Fibroblast of skin of right biceps (primary cell): Measurements from ENCODE around the gene SCN10A.

Source experiments
- DNase-seq: peaks from one replicate; pipeline ENCODE4 v3.0.0-alpha.2; 2013

SCN10A gene

DNA sequence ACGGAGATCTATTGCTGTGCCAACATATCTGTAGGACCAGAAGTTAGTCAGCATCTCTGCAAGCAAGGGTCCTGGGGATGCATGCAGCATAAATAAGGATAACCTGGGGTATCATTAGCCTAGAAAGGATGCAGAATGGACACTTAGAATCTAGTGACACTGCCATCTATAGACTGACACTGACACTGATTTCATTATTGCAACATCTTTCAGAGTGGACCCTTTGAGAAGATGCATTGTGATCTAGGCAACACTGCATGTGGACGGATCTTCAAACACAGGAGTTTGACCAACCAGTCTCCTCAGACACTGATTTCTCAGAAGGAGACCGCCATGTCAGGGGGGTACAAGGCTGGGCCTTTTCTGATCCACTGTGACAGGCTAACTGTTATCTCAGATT is 52.4 kb downstream of the SCN10A start:
- DNase-seq, result no peak

DNA sequence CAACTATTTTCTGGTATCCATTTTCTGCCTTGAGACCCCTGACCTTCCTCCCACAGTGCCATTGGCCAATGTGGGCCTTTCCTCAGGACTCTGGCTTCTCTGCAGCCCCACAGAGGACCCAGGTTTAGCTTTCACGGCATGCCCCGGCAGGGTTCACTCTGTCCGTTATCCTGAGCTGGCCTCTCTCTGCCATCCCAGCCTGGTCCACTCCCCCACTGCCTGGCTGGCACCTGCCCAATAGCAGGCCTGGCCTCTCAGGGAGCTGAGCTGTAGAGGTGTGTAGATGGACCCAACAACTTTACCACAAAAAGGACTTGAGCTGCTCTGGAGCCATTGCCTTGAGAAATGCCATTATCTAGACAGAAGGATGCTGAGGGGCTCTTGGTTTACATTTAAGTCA is 57.5 kb downstream of the SCN10A start:
- no peak for DNase-seq

DNA sequence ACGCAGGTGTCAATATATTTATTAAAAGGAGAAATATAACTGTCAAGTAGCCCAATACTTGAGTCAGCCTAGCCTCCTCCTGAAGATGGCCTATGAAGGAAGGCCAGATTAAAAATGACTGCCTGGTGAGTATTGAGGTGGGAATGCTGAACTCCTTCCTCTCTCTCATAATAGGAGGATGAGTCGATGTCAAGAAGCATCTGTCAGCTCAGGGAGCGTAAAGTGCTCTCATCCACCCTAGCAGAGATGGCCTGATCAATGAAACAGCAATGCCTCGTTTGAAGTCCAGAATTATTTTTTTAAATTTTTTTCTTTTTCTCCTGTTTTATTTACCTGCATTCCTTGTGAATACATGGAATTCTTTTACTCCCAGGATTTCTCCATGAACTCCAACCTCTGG is 58.3 kb downstream of the SCN10A start:
- DNase-seq, result no peak

DNA sequence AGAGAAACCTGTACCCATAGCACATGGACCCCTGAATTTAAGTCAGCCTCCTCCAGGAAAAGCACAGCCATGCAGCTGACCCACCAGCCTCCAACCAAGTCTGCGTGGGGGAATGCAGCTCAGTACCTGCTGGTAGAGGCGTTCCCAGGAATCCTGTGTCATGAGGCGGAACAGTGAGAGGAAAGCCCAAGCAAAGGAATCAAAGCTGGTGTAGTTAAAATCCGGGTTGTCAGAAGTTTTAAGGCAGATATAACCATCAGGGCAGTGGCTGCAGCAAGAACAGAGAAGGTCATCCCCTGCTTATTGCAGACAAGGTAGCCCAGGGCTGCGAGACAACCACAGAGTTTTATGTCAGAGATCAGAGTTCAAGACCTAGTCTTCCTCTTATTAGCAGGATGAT is 59.1 kb downstream of the SCN10A start:
- DNase-seq, result no peak

DNA sequence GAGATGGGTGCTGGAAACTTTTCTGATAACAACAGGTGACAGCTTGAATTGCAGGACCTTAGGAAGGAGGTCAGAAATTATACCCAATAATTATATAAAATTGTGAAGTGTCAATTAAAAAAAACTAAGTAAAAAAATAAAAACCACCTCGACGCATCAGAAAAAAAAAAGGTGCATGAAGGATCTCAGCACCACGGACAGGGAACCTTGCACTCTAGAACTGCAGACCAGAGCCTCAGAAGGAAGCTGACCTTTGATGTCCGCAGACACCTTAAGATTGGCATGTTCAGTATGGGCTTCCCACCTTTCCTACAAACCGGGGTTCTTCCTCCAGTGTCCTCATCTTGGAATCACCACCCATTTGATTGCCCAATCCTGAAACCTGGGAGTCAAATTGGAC is 60.9 kb downstream of the SCN10A start:
- DNase-seq, result no peak

DNA sequence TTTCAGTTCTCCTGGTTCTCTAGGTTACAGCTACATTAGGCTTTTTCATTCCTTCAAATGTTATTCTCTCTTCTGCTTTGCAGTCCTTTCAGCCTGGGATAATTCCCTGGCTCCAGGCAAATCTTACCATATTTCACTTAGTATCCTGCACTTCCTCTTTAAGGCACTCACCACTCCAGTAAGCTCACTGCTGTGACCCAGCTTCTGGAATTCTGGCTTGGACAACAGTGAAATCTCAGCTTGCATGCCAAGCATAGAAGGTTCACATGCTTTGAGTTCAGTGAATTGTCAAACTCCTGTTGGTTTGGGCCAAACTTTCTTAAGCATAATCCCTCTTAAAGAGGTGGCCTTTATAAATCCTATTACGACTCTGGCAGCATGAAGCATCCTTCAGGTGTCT is 69.4 kb downstream of the SCN10A start:
- DNase-seq, result no peak

DNA sequence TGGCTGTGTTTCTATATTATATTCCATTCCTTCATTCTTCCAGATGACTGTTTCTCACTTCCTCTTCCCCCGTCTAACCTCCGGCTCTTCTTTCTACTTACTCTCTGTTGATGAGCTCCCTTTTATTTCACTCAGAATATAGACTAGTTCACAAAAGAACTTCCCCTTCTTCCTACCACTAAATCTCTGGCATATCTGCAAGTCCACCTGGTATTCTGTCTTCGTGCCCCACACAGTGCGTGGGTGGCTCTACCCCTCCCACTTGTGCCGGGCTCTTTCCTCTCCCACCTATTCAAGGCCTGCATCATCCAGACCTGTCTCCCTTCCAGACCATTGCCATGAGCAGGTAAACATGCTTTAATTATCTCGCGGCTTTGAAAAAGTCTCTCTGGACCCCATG is 73.0 kb downstream of the SCN10A start:
- DNase-seq, result no peak

DNA sequence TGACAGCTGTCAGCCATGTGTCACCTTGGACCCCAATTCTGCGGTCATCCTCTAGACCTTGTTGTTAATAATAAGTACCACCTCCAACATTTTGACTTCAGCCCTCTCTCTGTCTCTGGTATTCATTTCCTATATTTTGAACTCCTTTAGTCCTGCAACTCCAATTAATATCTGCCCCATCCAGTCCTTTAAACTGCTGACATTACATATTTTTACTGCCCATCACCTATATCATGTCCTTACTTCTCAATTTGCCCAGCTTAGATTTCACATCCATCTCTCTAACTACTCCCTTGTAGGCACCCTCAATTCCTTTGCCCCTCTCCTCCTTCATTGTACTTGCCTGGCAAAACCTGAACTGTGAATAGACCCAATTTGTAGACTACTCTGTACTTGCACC is 73.5 kb downstream of the SCN10A start:
- no peak for DNase-seq

DNA sequence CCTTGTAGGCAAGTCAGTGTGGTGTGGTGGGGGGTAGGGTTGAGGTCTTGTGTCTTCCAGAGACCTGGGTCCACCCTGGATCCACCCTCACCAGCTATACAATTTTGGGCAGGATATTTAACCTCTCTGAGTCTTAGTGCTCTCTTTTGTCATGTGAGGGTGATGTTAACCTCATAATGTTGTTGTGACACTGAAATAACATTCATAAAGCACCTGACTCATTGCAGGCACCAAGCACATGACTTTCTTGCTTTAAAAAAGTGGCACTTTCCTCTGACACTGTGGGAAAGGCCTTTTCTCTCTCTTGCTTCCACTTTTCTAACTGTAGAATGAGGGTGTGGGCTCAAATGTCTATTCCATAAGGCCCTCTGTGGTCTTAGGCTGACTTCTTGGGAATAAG is 75.5 kb downstream of the SCN10A start:
- DNase-seq, result no peak

DNA sequence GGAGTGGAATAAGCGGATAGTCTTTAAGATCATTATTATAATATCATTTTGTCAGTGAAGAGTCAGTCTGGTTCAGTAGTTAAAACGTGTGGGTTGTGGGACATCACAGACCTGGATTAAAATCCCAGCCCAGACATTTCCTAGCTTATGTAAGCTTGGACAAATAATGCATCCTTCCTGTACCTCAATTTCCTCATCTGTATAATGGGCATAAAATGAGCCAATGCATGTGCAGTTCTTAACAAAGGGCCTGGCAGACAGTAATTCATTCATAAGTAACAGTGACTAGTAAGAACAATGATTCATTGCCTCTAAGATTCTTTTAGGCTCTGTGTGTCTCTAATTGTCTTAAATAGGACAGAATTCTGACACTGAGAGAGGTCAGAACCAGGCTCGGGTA is 76.1 kb downstream of the SCN10A start:
- DNase-seq, result no peak

DNA sequence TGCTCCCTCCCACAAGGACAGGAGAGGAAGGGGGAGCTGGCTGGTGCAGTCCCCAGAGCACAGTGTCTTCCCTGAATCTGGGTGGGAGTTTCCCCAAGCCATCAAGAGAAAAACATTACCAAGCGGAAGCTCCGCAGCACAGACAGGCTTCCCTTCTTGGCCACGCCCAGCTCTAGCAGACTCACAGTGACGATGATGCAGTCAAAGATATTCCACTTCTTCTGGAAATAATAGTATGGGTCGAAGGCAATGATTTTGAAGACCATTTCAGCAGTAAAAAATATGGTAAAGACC is 76.7 kb downstream of the SCN10A start:
- DNase-seq, result no peak

DNA sequence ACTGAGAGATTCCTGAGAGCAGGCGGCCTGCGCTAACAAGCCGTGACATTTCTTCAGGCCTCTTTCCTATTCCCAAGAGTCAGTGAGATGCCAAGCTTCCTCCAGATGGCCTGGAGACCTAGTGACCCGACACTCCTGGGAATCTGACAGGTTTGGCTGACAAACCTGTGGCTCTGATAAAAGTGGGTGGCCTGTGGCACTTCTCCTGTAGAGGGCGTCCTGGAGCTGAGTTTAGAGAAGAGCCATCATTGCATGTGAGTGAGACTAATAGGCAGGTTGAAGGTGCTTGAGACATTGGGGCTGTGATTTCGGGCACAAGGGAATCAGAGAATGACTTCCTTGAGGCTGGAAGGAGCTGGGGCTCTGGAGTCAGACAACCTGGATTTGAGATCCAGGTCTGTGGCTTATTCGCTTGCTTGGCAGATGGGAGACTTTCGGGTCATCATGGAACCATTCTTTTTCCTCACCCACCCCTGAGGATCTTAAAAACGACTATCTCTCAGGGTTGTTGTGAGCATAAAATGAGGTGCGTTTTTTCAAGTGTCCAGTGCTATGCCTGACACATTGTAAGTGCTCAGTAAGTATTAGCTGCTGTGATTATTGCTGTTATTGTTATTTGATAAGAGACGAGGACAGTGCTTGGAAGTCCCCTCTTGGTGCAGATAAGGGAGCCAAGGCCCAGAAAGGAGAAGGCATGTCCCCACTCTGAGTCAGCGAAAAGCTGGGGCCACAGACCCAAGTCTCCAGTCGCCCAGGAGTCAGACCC is 77.2 kb downstream of the SCN10A start:
- DNase-seq, result peak; percentile 36

DNA sequence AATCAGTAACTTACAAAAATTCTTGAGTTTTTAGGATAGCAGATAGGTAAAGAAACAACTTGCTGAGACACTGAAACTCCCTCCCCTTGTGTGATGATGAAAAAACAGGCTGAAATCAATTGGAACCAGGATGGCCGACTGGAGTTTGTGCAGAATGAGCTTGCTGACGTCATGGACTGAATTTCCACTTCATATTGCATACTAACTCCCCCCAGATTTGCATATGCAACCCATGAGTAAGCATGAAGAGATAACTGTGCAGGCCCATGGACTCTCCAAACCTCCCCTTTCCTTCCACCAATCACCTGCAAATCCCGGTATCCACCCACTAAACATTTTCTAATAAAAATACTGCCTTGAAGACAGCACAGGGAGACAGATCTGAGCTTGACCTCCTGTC is 84.5 kb downstream of the SCN10A start:
- DNase-seq, result peak; percentile 3

DNA sequence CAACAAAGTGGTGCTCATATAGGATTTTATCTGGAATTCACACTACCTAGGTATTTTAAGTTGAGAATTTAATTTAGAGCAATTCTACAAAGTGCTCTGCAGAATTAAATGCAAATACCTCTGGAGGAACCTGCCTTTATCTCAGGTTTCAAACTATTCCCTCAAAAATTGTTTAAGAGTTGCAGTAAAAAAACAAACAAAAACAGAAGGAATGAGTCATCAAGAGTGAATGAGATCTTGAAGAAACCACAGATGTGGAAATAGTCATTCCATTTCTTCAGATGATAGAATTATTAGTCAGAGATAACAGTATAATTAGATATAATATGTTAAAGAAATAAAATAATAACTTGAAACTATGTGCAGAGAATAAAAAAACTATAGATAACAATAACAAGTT is 85.7 kb downstream of the SCN10A start:
- peak; percentile 21 for DNase-seq

DNA sequence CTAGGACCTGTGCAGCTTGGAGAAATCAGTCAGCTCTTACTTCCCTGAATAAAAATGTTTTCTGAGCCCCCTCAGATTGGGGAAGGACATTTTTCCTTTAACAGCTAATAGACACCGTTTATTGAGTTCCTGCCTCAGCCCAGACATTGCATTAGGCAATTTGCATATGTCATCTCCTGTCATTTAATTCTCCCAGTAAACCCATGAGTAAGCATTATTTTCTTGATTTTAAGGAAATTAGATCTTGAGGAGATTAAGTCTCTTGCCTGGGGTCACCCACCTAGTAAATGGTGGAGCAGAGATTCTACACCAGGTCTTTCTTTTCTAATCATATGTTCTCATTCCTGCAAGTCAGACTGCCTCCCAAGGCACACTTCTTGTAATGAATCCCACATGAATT is 88.0 kb downstream of the SCN10A start:
- DNase-seq, result no peak

DNA sequence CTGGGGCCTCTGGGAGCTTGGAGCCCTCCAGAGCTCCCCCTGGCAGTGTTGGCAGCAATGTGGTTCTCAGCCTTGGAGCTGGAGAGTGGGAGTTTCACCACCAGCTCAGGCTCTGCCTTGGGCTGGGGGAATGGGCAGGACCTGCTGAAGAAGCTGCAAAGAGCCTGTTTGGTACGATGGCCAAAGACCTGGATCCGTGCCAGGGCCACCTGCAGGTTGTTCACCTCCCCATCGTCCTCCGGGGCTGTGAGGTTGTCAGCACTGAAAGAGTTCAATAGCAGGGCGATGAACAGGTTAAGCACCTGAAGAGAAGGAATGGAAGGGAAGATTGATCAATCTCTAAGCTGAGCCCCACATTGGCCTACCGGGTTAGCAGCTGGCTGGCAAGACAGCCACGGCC is 89.3 kb downstream of the SCN10A start:
- no peak for DNase-seq

DNA sequence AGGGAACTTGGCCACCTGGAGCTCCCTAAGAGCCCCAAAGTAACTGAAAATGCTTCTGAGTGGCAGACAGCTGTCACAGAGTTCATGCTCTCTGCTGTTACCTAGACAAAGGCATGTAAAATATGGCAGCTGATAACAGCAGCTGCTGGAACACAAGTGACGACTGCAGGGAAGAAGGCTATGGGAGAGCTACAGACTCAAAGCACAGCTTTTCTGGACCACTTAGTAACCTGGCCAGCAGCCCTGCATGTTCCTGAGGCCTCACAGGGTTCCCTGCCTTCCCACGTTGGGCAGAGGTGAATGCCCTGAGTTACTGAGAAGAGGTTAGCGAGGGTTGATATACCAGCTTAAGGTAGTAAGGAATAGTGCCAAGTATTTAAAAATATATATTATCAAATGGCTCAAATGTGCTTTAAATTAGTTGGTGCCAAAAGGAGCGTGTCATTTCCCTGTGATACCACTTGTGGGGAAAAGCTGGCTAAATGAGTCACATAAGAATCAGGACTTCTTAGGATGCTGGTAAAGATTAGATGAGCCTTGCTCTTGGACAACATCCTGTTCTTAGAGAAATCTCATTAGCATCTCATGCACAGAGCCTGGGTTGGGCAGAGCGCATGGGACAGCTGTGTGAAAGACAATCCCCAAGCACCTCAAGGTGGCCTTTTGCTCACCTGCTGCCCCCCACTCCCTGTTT is 90.1 kb downstream of the SCN10A start:
- DNase-seq, result peak; percentile 28

DNA sequence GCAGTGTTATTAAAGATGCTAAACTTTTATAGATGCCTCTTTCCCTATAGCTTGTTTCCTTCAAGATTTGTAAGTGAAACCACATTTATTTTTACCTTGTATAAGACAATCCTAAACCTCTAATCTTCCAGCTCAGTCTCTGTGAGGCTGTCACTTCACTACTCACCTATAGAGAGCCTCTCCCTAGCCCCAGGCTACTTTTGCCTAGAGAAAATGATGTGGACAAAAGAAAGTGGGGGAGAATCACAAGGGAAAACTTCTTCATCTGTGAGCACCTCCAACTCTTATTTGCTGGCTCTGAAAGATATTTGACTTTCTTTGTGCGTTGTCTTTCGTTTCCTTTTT is 91.7 kb downstream of the SCN10A start:
- no peak for DNase-seq

DNA sequence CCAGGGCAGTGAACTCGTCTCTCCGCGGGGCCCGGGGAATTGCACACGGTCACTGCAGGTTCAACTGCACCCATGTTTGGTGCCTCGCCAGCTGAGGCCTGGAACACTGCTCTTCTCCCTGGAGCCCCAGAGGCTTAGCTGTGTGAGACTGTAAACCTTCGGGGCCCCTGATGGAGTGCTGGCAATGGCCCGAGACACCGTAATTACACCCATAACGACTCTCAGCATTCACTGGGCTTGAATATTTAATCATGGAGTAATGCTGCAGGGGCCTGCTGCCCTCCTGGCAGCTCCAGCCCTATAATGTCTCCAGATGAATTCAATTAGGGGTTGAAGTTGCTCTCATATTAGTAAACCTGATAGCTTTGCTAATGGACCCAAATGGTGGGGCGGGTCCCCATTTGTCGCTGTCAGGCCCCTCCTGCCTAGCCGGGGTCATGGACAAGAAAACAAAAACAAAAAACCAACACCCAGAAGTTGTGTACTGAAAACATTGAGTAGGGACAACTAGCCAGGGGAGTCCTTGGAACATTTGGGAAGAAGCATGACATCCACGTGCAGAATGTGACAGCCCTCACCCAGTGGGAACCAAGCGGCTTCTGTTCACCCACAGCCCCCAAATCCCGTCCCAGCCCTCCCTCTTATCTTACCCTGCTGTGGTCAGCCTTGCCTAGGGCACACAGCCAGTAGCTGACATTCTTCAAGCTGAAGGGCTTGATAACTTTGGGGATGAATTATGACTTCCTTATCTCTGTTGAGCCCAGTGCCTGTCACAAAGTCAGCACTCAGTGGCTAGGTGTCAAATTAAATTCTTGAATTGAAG is 92.2 kb downstream of the SCN10A start:
- peak; percentile 3 for DNase-seq

DNA sequence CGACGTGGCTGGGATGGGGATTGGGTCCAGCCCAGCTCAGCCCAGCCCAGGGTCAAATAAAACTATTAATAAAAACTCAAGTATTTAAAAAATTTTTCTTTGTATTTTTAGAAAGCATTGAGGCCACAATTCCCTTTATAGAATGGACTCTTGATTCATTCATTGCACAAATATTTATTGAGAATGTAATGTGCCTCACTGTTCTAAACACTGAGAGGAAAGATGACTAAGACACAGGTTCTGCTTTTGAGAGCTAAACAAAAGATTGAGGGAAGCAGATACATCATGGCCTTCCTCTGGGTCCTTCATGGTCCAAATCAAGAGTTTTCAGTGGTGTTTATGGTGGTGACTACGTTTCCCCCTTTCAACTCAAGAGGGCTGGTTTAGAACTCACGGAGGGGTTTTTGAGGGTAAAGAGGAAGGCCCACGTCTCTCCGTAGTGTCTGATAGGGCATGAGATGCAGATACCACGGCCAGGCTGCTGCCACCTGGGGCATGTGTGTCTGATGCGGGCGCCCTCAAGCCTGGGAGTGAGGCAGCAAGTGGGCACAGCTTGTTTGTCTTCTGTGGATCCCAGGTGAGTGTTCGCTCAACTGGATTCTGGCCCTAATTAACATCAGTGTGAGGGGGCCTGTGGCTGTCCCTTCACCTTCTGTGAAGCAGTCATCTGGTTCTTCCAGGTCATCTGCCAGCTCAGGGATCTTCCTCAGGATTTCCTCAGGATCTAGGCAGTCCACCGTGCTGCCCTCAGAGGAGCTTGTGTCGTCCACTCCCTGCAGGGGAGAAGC is 93.0 kb downstream of the SCN10A start:
- DNase-seq, result peak; percentile 36

DNA sequence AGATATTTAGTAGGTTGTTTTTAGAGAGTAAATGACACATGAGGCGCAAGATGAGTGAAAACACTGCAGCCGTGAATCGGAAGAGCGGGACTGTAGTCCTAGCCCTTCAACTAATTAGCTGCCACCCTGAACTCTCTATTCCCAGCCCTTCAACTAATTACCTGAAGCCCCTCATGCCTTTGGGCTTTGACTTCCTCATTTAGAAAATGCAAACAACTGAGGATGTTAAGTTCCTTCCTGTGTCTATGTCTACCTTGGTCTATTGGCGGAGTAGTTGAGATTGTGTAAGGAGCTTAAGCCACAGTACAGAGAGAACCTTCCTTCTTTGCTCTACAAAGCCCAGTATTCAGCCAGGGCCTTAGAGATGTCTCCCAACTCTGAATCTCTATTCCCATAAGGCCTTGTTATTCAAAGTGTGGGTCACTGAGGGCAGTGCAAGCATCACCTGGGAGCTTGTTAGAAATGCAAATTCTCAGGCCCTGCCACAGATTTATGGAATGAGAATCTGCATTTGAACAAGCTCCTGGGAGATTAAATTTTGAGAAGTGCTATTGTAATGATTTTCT is 94.7 kb downstream of the SCN10A start:
- DNase-seq, result no peak

DNA sequence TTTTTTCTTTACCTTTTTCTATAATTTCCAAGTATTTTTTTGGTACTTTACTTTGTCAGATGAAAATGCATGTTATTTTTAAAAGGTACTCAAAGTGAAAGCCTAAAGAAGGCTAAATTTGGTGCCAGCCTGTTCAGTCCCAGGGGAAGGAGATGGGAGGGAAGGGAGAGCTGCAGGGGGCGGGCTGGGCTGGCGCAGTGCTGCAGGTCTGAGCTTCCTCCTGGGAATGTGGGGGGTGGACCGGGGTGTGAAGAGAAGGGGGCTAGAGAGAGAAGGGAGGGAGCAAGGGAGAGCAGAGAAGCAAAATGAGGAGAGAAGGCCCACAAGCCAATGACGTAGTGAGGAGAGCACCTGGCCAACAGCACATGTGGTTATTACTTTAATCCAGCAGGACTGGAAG is 95.6 kb downstream of the SCN10A start:
- DNase-seq, result no peak
